HFF-Myc (cell line): ENCODE results near the gene SPATA19.

ENCODE experiments used
- DNase-seq: peaks from one replicate; pipeline ENCODE4 v3.0.0-alpha.2; 2011; ENCODE audit warnings: low read depth; ENCODE audit errors: extremely low read depth
- H3K4me3 ChIP-seq: replicated peaks from 2 replicates; pipeline ENCODE4 v1.5.1; 2011; ENCODE audit warnings: low read depth, mild to moderate bottlenecking, control low read depth, low read length
- CTCF ChIP-seq: IDR thresholded peaks from 2 replicates; pipeline ENCODE4 v1.5.1; 2012; ENCODE audit warnings: mild to moderate bottlenecking, low read depth, low read length, control low read depth; ENCODE audit errors: missing control alignments

The SPATA19 gene

GRCh38 chr11:133800666-133801065, 44.6 kb downstream of the SPATA19 start:
- DNase-seq, result no peak
- TF ChIP-seq CTCF, result no peak

GRCh38 chr11:133797554-133797953, 47.8 kb downstream of the SPATA19 start:
- H3K4me3 ChIP-seq, result no peak overlapping the region
- no peak for TF ChIP-seq CTCF
- DNase-seq, result no peak

More at GRCh38 chr11:133800666-133801065, 44.6 kb downstream of the SPATA19 start:
- no peak overlapping the region for H3K4me3 ChIP-seq

GRCh38 chr11:133796043-133796795, 49.1 kb downstream of the SPATA19 start:
- no peak for TF ChIP-seq CTCF

GRCh38 chr11:133795088-133795487, 50.2 kb downstream of the SPATA19 start:
- no peak overlapping the region for H3K4me3 ChIP-seq
- no peak for TF ChIP-seq CTCF
- DNase-seq, result no peak

More at GRCh38 chr11:133796043-133796795, 49.1 kb downstream of the SPATA19 start:
- no peak for DNase-seq
- no peak overlapping the region for H3K4me3 ChIP-seq

- no peak for DNase-seq
- no peak for TF ChIP-seq CTCF
- H3K4me3 ChIP-seq, result no peak overlapping the region
Observed at GRCh38 chr11:133794205-133794604, 51.1 kb downstream of the SPATA19 start.

GRCh38 chr11:133793271-133794035, 51.9 kb downstream of the SPATA19 start:
- H3K4me3 ChIP-seq, result no peak overlapping the region
- DNase-seq, result no peak
- no peak for TF ChIP-seq CTCF
